ENCODE results near the gene PRSS38.

GRCh38 chr1:227777156-227777555, 38.3 kb upstream of the PRSS38 start:
- TF ChIP-seq CTCF (optimal IDR thresholded peaks at IDR 0.05 in 1 of 3, IDR thresholded peaks at IDR 0.05 in 1 of 3, conservative IDR thresholded peaks at IDR 0.05 in 1 of 3; ENCODE audit: extremely low read depth in 1 of 3, insufficient read depth in 2 of 3, low read length in 3 of 3) (no peak), EZH2 (IDR thresholded peaks at IDR 0.05; ENCODE audit: low read length) (no peak)
